ENCODE data around the gene ANO4.
"Not testable (repeated sequence)": the region's sequence is repeated elsewhere in the genome, so short reads cannot be mapped to it uniquely, and the experiment has no call there.

ANO4 gene

DNA sequence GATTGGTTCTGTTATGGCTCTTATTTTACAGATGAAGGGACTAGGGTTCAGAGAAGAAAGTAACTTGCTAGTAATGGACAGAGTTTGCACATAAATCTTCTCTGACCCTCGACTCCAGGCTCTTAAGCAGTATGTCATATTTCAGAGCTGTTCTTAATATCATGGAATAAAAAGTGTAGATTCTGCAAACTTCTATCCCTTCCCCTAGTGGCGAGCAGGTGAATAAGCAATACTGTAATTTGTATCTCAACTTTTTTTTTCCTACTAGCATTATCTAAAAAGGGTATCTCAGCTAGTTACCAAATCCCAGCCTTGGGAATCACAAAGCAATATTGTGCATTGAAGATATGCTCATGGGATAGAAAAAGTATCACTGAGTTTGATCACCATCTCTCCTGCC is 83.2 kb downstream of the ANO4 start:
- no peak for DNase-seq

- no peak for DNase-seq
These were observed 100.6 kb downstream of the ANO4 start for GRCh38 chr12:100895192-100895591.

- no peak for DNase-seq
These were observed 101.6 kb downstream of the ANO4 start for GRCh38 chr12:100896192-100896591.

DNA sequence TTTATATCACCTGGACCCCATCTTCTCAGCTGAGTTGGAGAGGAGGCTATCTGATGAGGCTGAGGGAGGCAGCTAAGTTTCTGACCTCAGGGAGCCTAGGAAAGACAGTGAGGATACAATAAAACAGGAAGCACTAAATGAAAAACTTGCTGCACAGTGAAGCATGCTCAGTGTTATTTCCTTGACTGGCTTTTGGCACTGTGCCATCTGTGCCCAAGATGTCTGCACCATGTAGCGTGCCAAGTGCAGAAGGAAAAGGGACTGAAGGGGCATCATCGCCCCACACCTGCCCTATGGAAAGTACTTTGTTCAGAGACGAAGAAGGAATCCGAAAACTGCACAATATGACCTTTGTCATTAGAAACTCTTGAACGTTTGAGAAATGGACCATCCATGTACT is 102.7 kb downstream of the ANO4 start:
- DNase-seq = no peak

DNA sequence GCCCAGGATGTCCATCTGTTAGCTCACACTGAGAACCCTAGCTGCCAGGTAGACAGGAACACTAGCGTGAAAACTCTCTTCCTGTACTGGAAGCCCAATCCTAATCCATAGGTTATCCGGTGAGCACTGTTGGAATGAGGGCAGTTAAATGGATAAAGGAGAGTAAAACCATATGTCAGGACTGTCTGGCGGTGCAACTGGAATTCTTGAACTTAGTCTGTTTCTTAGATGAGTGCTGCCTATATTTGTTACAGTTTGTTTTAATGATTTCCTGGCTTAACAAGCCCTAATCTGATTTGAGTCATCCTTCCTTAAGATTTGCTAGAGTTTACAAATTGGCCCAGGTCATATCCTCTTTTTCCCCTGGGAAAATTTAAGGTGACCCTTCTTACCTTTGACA is 104.7 kb downstream of the ANO4 start:
- no peak for DNase-seq

GRCh38 chr12:100900808-100901207 is 106.2 kb downstream of the ANO4 start:
- no peak for DNase-seq

DNA sequence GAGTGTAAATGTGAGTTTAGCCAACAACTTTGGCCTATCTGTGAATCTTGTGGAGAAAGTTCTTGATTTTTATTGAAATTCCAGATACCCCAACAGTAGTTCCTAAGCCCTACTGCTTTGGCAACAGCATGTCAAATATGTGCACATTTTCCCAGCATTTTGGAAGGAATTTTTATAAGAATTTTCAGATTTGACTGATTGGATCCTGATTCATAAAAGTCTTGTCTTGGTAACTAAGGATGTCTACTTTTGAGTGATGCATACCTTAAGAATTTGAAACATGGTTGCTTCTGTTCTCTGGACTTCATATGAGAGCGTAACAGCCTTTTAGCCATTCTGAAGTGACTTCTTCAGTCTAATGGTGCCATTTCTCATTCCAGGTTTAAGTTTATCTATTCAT is 106.7 kb downstream of the ANO4 start:
- no peak for DNase-seq

DNA sequence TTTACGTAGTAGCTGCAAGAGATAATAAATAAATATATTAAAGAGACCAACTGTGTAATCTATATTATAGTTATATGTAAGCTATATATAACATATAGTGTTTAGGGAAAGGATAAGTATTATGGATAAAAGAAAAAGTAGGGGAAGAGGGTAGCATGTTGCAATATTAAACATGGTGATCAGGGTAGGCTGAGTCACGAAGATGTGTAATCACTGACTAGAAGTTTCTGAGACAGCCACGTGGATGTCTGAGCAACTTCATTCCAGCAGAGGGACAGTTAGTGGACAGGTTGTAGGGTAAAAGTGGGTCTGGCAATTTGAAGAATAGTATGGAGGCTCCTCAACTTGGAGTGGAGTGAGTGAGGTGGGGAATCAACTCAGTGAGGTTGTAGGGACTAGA is 109.7 kb downstream of the ANO4 start:
- DNase-seq = no peak

DNA sequence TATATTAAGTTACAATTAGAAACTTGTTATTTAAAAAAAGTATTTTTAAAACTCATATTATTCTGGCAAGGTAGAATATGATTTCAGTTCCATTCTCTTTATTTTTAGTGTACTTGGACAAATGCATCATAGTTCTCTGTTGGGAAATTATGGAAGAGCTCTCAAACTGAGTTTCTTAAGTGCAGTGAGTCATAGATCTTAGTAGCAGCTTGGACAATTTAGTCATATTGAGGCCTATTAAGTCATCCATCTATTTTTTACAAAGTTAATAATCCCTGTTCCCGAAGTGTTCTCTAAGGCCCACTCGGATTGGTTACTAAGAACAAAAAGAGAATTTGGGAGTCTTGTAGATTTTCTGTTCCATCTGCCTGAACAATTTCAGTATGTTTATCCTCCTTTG is 113.9 kb downstream of the ANO4 start:
- DNase-seq = no peak

- no peak for DNase-seq
These were observed 119.5 kb downstream of the ANO4 start for GRCh38 chr12:100913872-100914592.

DNA sequence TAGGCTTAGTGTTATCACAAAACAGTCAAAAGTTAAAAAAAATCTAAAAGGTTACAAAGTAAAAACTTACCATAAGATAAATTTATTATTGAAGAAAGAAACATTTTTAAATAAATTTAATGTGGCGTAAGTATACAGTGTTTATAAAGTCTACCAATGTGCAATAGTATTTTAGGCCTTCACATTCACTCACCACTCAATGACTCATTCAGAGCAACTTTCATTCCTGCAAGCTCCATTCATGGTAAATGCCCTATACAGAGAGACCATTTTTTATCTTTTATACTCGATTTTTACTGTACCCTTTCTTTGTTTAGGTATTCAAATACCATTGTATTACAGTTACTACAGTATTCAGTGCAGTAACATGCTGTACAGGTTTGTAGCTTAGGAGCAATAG is 124.5 kb downstream of the ANO4 start:
- DNase-seq = no peak

- DNase-seq = no peak
These were observed 125.9 kb downstream of the ANO4 start for GRCh38 chr12:100920493-100920892.

DNA sequence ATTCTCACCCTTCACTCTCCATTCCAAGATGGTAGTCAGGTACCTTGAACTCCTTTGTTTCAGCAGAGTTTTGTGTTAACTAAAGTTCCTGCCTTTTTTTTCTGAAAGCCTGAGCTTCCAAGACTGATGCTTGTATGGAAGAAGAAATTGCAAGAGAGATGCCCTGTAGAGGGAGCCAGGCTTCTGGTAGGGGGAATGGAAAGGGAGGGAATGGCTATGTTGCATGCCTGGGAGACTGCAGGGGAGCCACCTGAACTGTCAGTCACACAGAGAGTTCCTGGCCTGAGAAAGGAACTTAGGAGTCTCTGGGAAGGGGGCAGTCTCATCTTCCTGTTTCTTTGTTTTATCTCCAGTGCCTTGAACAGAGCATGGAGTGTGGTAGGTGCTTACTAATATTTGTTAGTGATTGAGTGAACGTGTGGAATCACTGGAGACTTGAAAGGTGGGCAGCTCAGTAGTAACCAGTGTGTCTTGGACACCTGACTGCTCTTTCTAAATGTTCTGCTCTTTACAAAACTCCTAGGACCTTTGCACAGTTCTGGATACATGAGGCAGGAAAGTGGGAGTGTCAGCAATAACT is 132.2 kb downstream of the ANO4 start:
- DNase-seq = no peak

DNA sequence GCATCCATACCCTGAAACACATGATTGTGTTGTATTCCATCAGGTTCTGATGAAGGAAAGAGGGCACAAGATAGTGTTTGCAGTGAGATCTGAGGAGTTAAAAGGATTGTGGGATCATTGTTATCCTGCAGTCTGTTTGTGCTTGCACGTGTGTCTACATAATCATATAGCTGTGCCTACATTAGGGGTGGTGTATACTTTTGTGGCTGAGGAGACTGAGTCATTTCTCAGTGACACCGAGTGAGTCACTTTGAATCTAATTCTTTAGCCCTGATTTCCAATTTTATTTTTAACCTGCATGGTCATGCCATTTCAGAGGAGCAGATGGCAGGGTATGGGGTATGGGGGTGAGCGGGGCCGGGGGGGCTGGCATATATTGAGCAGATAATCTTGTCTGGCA is 133.2 kb downstream of the ANO4 start:
- DNase-seq = no peak

DNA sequence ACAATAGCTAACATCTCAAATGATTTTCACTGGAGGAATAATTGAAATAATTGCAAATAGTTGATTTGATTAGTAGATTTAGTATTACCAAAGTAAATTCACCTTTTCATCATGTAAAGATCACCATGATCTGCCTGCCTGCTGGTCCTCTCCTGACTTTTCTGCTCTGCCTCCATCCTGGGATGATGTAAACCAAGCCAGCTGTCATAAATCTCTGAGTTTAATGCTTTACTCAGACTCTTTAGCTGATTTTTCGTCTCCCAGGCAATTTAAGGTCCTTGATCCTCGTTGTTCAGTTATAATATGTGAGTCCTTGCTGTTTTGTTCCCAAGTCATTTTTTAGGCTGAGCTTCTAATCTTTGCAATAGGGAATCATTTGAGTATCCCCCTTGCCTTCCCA is 138.0 kb downstream of the ANO4 start:
- no peak for DNase-seq

DNA sequence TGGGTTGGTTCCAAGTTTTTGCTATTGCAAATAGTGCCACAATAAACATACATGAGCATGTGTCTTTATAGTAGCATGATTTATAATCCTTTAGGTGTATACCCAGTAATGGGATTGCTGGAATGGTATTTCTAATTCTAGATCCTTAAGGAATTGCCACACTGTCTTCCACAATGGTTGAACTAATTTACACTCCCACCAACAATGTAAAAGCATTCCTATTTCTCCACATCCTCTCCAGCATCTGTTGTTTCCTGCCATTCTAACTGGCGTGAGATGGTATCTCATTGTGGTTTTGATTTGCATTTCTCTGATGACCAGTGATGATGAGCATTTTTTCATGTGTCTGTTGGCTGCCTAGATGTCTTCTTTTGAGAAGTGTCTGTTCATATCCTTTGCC is 139.0 kb downstream of the ANO4 start:
- not testable (repeated sequence) for DNase-seq

GRCh38 chr12:100935929-100936328 is 141.4 kb downstream of the ANO4 start:
- DNase-seq = no peak

- DNase-seq = no peak
These were observed 142.1 kb downstream of the ANO4 start for GRCh38 chr12:100936661-100937060.

DNA sequence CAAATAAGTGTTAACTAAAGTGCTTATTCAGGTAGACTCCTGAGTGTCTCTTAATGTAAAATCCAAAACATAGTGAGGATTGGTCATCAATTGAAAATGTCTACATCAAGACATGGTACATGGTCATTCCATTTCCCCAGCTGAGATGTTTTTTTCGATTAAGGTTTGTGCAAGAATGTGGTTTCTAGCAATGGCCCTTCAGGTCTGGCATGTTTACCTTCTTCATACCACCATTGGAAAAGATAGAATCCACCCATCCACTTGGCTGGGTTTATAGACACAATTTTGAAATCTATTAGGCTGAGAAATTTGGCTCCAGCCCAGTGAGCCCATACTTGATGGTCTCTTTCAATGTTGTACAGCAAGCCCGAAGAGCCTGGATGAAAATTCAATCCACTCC is 145.9 kb downstream of the ANO4 start:
- no peak for DNase-seq

- no peak for DNase-seq
These were observed 148.6 kb downstream of the ANO4 start for GRCh38 chr12:100942984-100943749.

DNA sequence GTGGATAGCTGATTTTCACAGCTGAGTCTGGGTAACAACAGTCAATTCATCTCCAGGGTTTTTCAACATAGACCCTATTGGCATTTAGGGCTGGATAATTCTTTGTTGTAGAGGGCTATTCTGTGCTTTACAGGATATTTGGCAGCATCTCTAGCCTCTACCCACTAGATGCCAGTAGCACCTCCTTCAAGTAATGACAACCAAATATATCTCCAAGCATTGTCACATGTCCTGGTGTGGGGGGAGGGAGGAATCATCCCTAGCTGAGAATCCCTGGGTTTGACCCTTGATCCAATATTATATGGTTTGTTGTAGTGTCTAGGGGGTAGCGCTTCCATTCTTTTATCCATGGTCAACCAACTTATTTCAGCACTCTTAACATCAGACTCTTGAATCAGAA is 157.2 kb downstream of the ANO4 start:
- DNase-seq = no peak

GRCh38 chr12:100953217-100953616 is 158.6 kb downstream of the ANO4 start:
- no peak for DNase-seq

GRCh38 chr12:100953677-100954076 is 159.1 kb downstream of the ANO4 start:
- no peak for DNase-seq

DNA sequence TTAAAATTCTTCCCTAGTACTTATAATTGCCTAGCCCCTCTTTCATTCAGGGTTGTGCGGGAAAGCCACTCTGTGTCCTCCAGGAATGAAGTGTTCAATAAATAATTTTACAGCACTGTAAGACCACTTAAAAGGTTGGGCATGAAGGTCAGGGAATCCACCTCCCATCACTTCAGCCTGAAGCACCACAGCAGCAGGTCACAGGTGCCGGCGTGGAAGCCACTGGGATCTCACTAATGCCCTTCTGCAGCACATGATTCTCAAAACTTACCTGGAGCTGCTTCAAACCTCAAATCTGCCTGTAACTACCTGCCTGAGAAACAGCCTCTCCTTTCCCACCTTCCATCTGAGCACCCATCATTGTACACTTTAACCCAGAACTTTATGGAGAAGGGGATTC is 159.5 kb downstream of the ANO4 start:
- DNase-seq = no peak

Measured in DMS153 (cell line).